Progenitor cell of endocrine pancreas (in vitro differentiated cells): ENCODE results near the gene ARSG. TPM values are rescaled to one million over a fixed set of nuclear protein-coding genes. Genes with fewer than 3 reads are reported as not detected.

Experiments
- DNase-seq: peaks from one replicate; pipeline ENCODE4 v3.0.0; 2021; ENCODE audit warnings: low spot score; ENCODE audit not compliant: unreplicated experiment
- H3K27ac Mint-ChIP-seq: 2 replicates; pipeline ENCODE4 v1.8.0; 2021; ENCODE audit warnings: mild to moderate bottlenecking, moderate library complexity, mixed read lengths
- H3K27me3 Mint-ChIP-seq: 2 replicates; pipeline ENCODE4 v1.8.0; 2021; ENCODE audit warnings: mixed read lengths
- H3K36me3 Mint-ChIP-seq: 2 replicates; pipeline ENCODE4 v1.8.0; 2022; ENCODE audit warnings: mixed read lengths; ENCODE audit not compliant: insufficient read depth
- H3K4me1 Mint-ChIP-seq: 2 replicates; pipeline ENCODE4 v1.8.0; 2021; ENCODE audit warnings: low read depth, mixed read lengths
- H3K4me3 Mint-ChIP-seq: 2 replicates; pipeline ENCODE4 v1.8.0; 2021; ENCODE audit warnings: low read depth, mild to moderate bottlenecking, moderate library complexity, mixed read lengths
- H3K9me3 Mint-ChIP-seq: 2 replicates; pipeline ENCODE4 v1.8.0; 2021; ENCODE audit warnings: low read depth, mixed read lengths
- total RNA-seq: library from RNA; stranded (reverse); gene quantifications from 2 replicates; pipeline ENCODE4 v1.2.1, GENCODE V29; 2021
- TF ChIP-seq, protein P1 (sequence below): fragments of 200-600 bp; sonication (generic); IDR thresholded peaks from one replicate; pipeline ENCODE4 v1.5.0; 2021; ENCODE audit warnings: antibody characterized with exemption, mild to moderate bottlenecking; ENCODE audit not compliant: unreplicated experiment

Gene ARSG
- total RNA-seq, 1 donor from 2014 or later: 2.6 TPM

DNA sequence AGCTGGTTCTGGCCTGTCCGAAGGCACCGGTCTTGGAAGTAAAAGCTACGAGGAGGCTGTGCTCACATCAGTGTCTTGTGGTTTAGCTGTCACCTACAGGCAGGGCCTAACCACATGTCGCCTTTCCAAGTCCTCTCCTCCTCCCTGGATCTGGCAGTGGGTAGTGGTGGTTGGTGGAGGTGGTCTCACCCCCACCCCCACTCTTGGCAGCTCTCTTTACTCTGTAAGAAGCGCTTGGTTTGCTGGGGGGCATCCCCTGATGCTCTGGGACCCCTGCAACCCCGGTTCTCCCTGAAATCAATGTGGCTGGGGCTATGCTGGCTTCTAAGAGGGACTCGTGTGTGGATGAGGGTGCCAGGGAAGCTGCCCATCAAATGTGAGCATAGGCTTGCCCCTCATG lies 97.7 kb downstream of the ARSG start:
- Mint-ChIP-seq H3K9me3 (no peaks in the 10 kb centered on the region), H3K4me1 (peaks cover 5% of the 10 kb centered on the region), H3K27me3 (peaks cover 7% of the 10 kb centered on the region), H3K4me3 (no peak overlapping the region), H3K27ac (no peak overlapping the region), H3K36me3 (no peaks in the 10 kb centered on the region)
- TF ChIP-seq, protein P1, sequence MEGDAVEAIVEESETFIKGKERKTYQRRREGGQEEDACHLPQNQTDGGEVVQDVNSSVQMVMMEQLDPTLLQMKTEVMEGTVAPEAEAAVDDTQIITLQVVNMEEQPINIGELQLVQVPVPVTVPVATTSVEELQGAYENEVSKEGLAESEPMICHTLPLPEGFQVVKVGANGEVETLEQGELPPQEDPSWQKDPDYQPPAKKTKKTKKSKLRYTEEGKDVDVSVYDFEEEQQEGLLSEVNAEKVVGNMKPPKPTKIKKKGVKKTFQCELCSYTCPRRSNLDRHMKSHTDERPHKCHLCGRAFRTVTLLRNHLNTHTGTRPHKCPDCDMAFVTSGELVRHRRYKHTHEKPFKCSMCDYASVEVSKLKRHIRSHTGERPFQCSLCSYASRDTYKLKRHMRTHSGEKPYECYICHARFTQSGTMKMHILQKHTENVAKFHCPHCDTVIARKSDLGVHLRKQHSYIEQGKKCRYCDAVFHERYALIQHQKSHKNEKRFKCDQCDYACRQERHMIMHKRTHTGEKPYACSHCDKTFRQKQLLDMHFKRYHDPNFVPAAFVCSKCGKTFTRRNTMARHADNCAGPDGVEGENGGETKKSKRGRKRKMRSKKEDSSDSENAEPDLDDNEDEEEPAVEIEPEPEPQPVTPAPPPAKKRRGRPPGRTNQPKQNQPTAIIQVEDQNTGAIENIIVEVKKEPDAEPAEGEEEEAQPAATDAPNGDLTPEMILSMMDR: no peak
- no peak for DNase-seq

DNA sequence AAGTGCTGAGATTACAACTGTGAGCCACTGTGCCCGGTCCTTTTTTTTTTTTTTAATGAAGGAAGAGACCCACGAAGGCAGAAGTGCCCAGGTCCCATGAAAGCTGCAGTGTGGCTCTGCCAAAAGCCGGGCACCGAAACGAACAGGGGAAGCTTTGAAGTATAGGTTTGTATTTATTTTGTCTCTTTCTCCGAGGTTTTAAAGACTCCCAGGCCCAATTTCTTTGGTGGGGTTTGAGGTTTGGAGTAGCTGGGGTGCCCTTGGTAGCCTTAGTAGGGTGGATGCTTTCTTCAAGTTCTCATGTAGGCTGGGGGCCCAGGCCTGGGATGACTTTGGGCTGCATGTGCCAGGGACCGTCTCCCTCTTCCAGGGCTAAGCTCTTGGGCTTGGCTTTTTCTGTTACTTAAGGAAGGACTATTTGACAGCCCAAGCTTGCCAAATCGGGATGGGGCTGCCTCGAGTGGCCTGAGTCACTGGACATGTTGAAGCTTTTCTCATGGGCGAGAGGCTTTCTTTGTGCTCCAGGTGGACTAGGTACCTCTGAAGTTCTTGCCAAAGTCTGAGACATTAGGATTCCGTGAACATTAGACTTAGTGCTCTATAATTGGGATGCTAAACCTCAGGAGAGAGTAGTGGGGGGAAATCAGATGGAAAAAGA lies 99.7 kb downstream of the ARSG start:
- no peak overlapping the region for H3K27ac Mint-ChIP-seq

DNA sequence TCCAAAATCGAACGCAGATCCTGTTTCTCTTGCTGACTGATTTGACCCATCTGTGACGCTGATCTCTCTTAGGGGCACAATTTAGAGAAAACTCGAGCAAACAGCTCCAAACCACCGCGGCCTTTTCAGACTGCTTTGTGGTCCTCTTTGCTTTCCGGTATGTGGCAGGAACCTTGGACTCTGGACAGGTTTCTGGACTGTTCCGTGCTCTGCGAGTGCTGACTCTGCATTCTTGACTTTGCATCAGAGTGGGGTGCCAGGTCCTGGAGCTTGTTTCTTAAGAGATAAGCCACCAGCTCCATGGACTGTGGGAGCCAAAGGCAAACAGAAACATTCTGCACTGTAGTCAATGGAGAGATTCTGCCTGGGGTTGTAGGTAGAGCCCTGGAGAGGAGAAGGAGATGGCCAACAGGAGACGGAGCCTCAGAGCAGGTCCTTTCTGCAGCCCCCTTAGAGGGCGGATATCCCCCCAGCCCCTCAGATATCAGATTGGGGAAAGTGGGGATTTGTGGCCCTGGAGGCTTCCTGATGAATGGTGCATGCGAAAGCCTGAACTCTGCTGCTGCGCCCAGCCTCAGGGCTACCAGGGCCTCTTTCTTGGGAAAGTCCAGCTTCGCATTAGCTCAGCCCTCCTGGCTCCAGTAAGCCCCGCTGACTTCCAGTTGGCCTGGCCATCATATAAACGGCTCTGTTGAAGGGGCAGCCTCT lies 100.4 kb downstream of the ARSG start:
- Mint-ChIP-seq H3K27ac (no peak overlapping the region), H3K36me3 (no peaks in the 10 kb centered on the region), H3K4me1 (peaks cover 5% of the 10 kb centered on the region), H3K4me3 (no peak overlapping the region), H3K9me3 (no peaks in the 10 kb centered on the region), H3K27me3 (peaks cover 7% of the 10 kb centered on the region)
- DNase-seq: no peak
- TF ChIP-seq, protein P1: no peak

More for the DNA sequence above, 99.7 kb downstream of the ARSG start:
- peaks cover 7% of the 10 kb centered on the region for H3K27me3 Mint-ChIP-seq
- H3K4me1 Mint-ChIP-seq: peaks cover 5% of the 10 kb centered on the region
- TF ChIP-seq, protein P1: no peak
- no peak for DNase-seq
- H3K36me3 Mint-ChIP-seq: no peaks in the 10 kb centered on the region
- H3K4me3 Mint-ChIP-seq: no peak overlapping the region
- H3K9me3 Mint-ChIP-seq: no peaks in the 10 kb centered on the region

DNA sequence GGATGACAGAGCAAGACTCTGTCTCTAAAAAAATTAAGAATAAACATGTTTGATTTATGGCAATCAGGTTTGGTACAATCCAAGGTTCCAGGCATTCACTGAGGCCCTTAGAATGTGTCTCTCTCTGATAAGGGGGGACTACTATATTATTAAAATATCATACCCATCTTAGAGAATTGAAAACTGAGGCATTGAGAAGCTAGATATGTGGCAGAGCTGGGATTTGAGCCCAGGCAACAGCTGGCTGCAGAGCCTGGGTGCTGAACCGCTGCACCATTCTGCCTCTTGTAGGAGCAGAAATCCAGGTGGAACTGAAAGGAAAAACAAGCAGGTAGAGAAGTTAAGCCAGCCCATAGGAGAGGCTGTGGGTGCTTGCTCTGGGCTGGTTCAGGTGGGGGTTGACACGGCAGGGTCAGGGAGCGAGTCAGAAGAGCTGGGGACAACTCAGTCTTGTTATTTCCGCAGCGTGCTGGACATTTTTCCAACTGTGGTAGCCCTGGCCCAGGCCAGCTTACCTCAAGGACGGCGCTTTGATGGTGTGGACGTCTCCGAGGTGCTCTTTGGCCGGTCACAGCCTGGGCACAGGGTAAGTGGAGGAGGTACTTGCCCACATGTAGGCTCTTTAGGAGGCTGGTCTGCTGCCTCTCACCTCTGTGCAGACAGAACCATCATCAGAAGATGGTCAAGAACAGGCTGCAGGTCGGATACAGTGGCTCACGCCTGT lies 103.5 kb downstream of the ARSG start:
- no peaks in the 10 kb centered on the region for H3K9me3 Mint-ChIP-seq

More for the DNA sequence above, 103.5 kb downstream of the ARSG start:
- peaks cover 3% of the 10 kb centered on the region for H3K27me3 Mint-ChIP-seq
- no peaks in the 10 kb centered on the region for H3K36me3 Mint-ChIP-seq
- TF ChIP-seq, protein P1: no peak
- H3K4me1 Mint-ChIP-seq: peaks cover 2% of the 10 kb centered on the region
- no peak overlapping the region for H3K27ac Mint-ChIP-seq
- no peak for DNase-seq
- H3K4me3 Mint-ChIP-seq: no peak overlapping the region
